A549 treated with AZD2906 at 1 μM for 4 hours (cell line): ENCODE data around the gene BCL10. TPM values are rescaled to one million over a fixed set of nuclear protein-coding genes. Genes with fewer than 3 reads are reported as not detected.

ENCODE experiments used
- total RNA-seq: library from RNA; stranded (reverse); fragments of 200-300 nt; extraction: Qiagen RNA extraction; gene quantifications from 5 replicates; pipeline ENCODE4 v1.2.3, GENCODE V29; 2022

Gene BCL10
- total RNA-seq = 12.9 to 15.7 TPM (median 13.5 TPM) in 5 replicates

DNA sequence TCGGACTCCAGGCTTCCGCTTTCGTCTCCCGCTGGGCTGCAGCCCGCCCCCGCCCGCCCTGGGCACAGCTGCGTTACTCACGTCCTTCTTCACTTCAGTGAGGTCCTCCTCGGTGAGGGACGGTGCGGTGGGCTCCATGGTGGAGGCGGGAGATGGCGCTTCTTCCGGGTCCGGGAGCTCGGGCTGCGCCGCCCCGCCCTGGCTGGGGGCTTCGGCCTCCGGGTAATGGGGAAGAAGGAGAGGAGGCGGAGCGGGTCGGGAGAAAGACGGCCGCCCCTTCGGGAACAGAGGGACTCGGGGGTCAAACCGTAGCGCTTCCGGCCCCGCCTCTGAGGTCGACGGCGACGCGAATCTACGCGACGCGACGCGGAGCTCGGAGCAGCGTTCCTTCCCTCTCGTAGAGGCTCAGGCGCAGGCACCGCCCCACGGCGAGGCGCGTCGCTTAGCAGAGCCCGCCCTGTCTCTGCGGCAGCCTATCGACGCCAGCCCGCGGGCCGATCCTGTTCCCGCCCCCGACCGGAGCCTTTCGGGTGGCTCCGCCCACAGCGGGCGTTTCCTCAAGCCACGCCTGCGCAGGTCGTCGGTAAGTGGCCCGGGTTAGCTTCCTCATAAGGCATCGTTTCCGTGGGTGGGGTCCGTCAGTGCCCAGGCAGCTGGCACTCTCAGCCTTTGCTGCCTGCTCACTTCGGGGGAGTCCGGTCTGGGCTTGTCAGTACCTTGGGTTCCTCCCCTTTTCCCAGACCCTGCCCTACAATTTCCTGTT, at the start of gene BCL10:
Gene BCL10 (minus strand): TSS at position 418 of the 763 bp plus-strand sequence. CDS start 280 bp downstream, at position 138.

DNA sequence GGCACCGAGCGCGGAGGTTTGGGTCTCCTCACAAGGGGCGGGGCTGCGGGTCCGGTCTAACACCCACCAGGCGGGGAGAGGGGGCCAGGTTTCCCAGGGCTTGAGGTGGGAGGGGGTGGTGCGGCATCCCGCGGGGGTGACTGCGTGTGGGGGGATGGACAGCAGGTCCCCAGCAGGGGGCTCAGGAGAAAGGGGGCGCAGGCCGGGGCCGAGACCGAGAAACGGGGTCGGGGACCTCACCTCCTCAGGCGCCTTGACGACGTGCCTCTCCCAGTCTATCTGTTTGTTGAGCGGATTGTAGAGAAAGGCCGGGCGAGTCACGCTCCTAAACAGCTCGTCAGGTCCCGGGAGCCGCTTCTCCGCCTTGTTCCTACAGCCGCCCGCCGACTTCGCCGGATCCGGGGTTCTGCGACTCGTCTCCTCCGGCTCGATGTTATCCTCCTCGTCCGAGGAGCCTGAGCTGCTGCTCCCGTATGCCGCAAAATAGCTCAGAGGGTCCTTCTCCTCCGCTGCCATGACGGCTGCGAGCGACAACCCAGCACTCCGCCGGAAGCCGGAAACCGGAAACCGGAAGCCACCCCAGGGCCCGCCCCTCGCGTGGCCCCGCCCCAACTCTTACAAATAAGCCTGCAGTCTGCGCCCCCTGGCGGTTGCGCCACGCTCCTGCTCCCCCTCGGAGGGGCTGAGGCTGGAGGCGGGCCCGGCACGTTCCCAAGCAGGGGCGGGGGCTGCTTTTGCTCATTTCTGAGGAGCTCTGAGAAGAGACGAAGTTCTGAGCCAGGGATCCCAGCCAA, 17.1 kb downstream of the BCL10 start, which contains the start of gene C1orf52:
Gene C1orf52 (minus strand): TSS at position 545 of the 794 bp plus-strand sequence. CDS start 29 bp downstream, at position 516.

Other genes with a start within 250 kb of the BCL10 start
- 2.7 to 3.6 TPM (median 3.5 TPM) in 5 replicates for gene MCOLN3, start 228.1 kb downstream of the BCL10 start, total RNA-seq
- gene SYDE2, start 75.6 kb downstream of the BCL10 start, total RNA-seq = 0.70 to 1.1 TPM (median 0.95 TPM) in 5 replicates
- 15.1 to 22.2 TPM (median 19.8 TPM) in 5 replicates for gene C1orf52, start 17.0 kb downstream of the BCL10 start, total RNA-seq
- 6.8 to 8.8 TPM (median 8.0 TPM) in 5 replicates for gene DDAH1, start 188.5 kb upstream of the BCL10 start, total RNA-seq